Renal cortex interstitium (tissue), 11 donors: ENCODE data around the gene CELSR2. TPM values are rescaled to one million over a fixed set of nuclear protein-coding genes. Genes with fewer than 3 reads are reported as not detected.
"Not testable (repeated sequence)": the region's sequence is repeated elsewhere in the genome, so short reads cannot be mapped to it uniquely, and the experiment has no call there.

Experiments used
- DNase-seq, 11 donors: peaks; one replicate each; pipeline ENCODE4 v3.0.0-alpha.2; 2013; ENCODE audit warnings: low read depth in 9 of 11, low spot score in 4 of 11; ENCODE audit errors: extremely low read depth in 1 of 11
- polyA plus RNA-seq, 3 donors: library from polyadenylated mRNA; unstranded; fragments of 120-200 nt; gene quantifications; one replicate each; pipeline ENCODE4 v1.2.1, GENCODE V29; 2013; ENCODE audit not compliant: insufficient read length in 3 of 3

The CELSR2 gene
- polyA plus RNA-seq, 3 donors, result 25.6 to 39.5 (median 34.9) TPM

- not testable (repeated sequence) for DNase-seq
Measured at GRCh38 chr1:109221201-109221600, 28.1 kb upstream of the CELSR2 start.

GRCh38 chr1:109225308-109225707 is 24.0 kb upstream of the CELSR2 start:
- DNase-seq, result no peak

GRCh38 chr1:109225711-109226445 is 23.5 kb upstream of the CELSR2 start:
- no peak for DNase-seq

- no peak for DNase-seq
Measured at GRCh38 chr1:109228167-109228566, 21.2 kb upstream of the CELSR2 start.

- no peak for DNase-seq
Measured at GRCh38 chr1:109229531-109230127, 19.7 kb upstream of the CELSR2 start.

- DNase-seq, result no peak
Measured at GRCh38 chr1:109231066-109231465, 18.3 kb upstream of the CELSR2 start.

GRCh38 chr1:109235137-109235536 is 14.2 kb upstream of the CELSR2 start:
- DNase-seq, result no peak

GRCh38 chr1:109237512-109237911 is 11.8 kb upstream of the CELSR2 start:
- no peak for DNase-seq

GRCh38 chr1:109238382-109238781 is 11.0 kb upstream of the CELSR2 start:
- DNase-seq, result no peak

GRCh38 chr1:109239047-109239408 is 10.3 kb upstream of the CELSR2 start:
- no peak for DNase-seq

GRCh38 chr1:109239409-109240068 is 9.8 kb upstream of the CELSR2 start:
- DNase-seq, result no peak

GRCh38 chr1:109240158-109241152 is 8.9 kb upstream of the CELSR2 start:
- no peak for DNase-seq

GRCh38 chr1:109241344-109241743 is 8.0 kb upstream of the CELSR2 start:
- DNase-seq, result no peak

- DNase-seq, result no peak
Measured at GRCh38 chr1:109241841-109242345, 7.4 kb upstream of the CELSR2 start.

- DNase-seq, result no peak
Measured at GRCh38 chr1:109242387-109242786, 7.0 kb upstream of the CELSR2 start.

- no peak for DNase-seq
Measured at GRCh38 chr1:109243221-109243620, 6.1 kb upstream of the CELSR2 start.

GRCh38 chr1:109243860-109244552 is 5.3 kb upstream of the CELSR2 start:
- DNase-seq, result no peak

- no peak for DNase-seq
Measured at GRCh38 chr1:109246141-109246551, 3.2 kb upstream of the CELSR2 start.
